ENCODE data around the gene SAMD11.
A peak's percentile ranks its signal among the peaks of the same experiment; 100 is the strongest.
"Not testable (repeated sequence)": the region's sequence is repeated elsewhere in the genome, so short reads cannot be mapped to it uniquely, and the experiment has no call there.

The SAMD11 gene

GRCh38 chr1:967466-968343, 44.0 kb downstream of the SAMD11 start:
- DNase-seq (ENCODE audit: insufficient read length, low spot score) (no peak), FAIRE-seq (no peak)
- no peak for TF ChIP-seq POLR2A (IDR thresholded peaks at IDR 0.05; ENCODE audit: low read depth, low read length)

GRCh38 chr1:969260-969855, 45.6 kb downstream of the SAMD11 start:
- DNase-seq (ENCODE audit: insufficient read length, low spot score) (no peak), FAIRE-seq (no peak)
- TF ChIP-seq POLR2A (IDR thresholded peaks at IDR 0.05; ENCODE audit: low read depth, low read length): no peak

GRCh38 chr1:970242-970972, 46.7 kb downstream of the SAMD11 start:
- TF ChIP-seq POLR2A (IDR thresholded peaks at IDR 0.05; ENCODE audit: low read depth, low read length): no peak
- FAIRE-seq (no peak), DNase-seq (ENCODE audit: insufficient read length, low spot score) (no peak)

- FAIRE-seq: no peak
- no peak for TF ChIP-seq POLR2A (IDR thresholded peaks at IDR 0.05; ENCODE audit: low read depth, low read length)
- no peak for DNase-seq (ENCODE audit: insufficient read length, low spot score)
These were observed 47.4 kb downstream of the SAMD11 start for GRCh38 chr1:970973-971730.

- DNase-seq (ENCODE audit: insufficient read length, low spot score): no peak
- FAIRE-seq: no peak
- TF ChIP-seq POLR2A (IDR thresholded peaks at IDR 0.05; ENCODE audit: low read depth, low read length): no peak
These were observed 48.2 kb downstream of the SAMD11 start for GRCh38 chr1:971751-972506.

GRCh38 chr1:972726-973458, 49.2 kb downstream of the SAMD11 start:
- TF ChIP-seq POLR2A (IDR thresholded peaks at IDR 0.05; ENCODE audit: low read depth, low read length): no peak
- no peak for FAIRE-seq
- no peak for DNase-seq (ENCODE audit: insufficient read length, low spot score)

GRCh38 chr1:973459-974292, 50.0 kb downstream of the SAMD11 start:
- FAIRE-seq: no peak
- no peak for TF ChIP-seq POLR2A (IDR thresholded peaks at IDR 0.05; ENCODE audit: low read depth, low read length)
- no peak for DNase-seq (ENCODE audit: insufficient read length, low spot score)

- FAIRE-seq (no peak), DNase-seq (ENCODE audit: insufficient read length, low spot score) (no peak)
- no peak for TF ChIP-seq POLR2A (IDR thresholded peaks at IDR 0.05; ENCODE audit: low read depth, low read length)
These were observed 50.5 kb downstream of the SAMD11 start for GRCh38 chr1:974293-974640.

GRCh38 chr1:974687-975328, 51.1 kb downstream of the SAMD11 start:
- DNase-seq (ENCODE audit: insufficient read length, low spot score) (no peak), FAIRE-seq (no peak)
- TF ChIP-seq POLR2A (IDR thresholded peaks at IDR 0.05; ENCODE audit: low read depth, low read length): no peak

- FAIRE-seq: no peak
- TF ChIP-seq POLR2A (IDR thresholded peaks at IDR 0.05; ENCODE audit: low read depth, low read length): no peak
These were observed 51.6 kb downstream of the SAMD11 start for GRCh38 chr1:975365-975764.

GRCh38 chr1:975896-976683, 52.4 kb downstream of the SAMD11 start:
- TF ChIP-seq POLR2A (IDR thresholded peaks at IDR 0.05; ENCODE audit: low read depth, low read length): no peak
- FAIRE-seq (no peak), DNase-seq (ENCODE audit: insufficient read length, low spot score) (peak; percentile 72)

More at GRCh38 chr1:975365-975764, 51.6 kb downstream of the SAMD11 start:
- no peak for DNase-seq (ENCODE audit: insufficient read length, low spot score)

GRCh38 chr1:976791-977190, 53.1 kb downstream of the SAMD11 start:
- DNase-seq (ENCODE audit: insufficient read length, low spot score); FAIRE-seq: not testable (repeated sequence)

Measured in H54 (cell line).